HAP-1 (cell line): Measurements from ENCODE around the gene WNT16.

ENCODE experiments used
- DNase-seq, 2 experiments: peaks; one replicate each; pipeline ENCODE4 v3.0.0-alpha.2; 2016 to 2020; ENCODE audit warnings: low spot score in 2 of 2
- H3K27me3 ChIP-seq: fragments of 250-450 bp; sonication (Bioruptor Pico); 2 replicates; pipeline ENCODE4 v1.5.1; 2020; ENCODE audit warnings: low read depth, mild to moderate bottlenecking, moderate library complexity
- H3K36me3 ChIP-seq: fragments of 250-450 bp; sonication (Bioruptor Pico); replicated peaks from 2 replicates; pipeline ENCODE4 v1.5.1; 2020; ENCODE audit warnings: mild to moderate bottlenecking
- H3K4me1 ChIP-seq: fragments of 250-450 bp; sonication (Bioruptor Pico); 2 replicates; pipeline ENCODE4 v1.5.1; 2020; ENCODE audit warnings: mild to moderate bottlenecking
- H3K4me3 ChIP-seq: fragments of 250-450 bp; sonication (Bioruptor Pico); 2 replicates; pipeline ENCODE4 v1.5.1; 2020; ENCODE audit warnings: mild to moderate bottlenecking, moderate library complexity
- H3K9me3 ChIP-seq: fragments of 250-450 bp; sonication (Bioruptor Pico); 2 replicates; pipeline ENCODE4 v1.5.1; 2020; ENCODE audit warnings: mild to moderate bottlenecking, moderate library complexity
- in situ Hi-C: fragments of 300-500 bp; cut with MboI; formaldehyde crosslinking; loops from 3 replicates; pipeline ENCODE4 v1.14.3; 2020; ENCODE audit warnings: low sequenced_read_pairs, inconsistent platforms, mixed read lengths

Gene WNT16

DNA sequence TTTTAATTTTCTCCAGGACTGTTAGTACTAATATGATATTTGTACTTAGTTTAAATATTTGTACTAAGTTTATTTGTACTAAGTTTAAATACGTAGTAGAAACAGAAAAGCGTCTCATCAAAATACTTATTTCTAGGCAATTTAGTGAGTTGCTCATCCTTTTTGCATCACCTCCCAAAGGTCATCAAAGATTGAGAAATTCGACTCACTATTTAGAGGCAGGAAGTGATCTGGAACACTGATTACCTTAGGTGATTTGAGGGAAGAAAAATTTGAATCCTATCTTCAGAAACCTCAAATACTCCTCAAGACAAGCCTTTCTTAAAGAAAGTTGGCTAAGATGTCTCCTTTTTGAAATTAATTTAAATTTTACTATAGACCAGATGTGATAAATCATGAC, 14.5 kb downstream of the WNT16 start:
- Histone ChIP-seq H3K4me1 (no peaks in the 10 kb centered on the region), H3K36me3 (no peaks in the 10 kb centered on the region), H3K9me3 (no peaks in the 10 kb centered on the region), H3K27me3 (no peaks in the 10 kb centered on the region), H3K4me3 (no peak overlapping the region)
- no peak for DNase-seq
- in situ Hi-C loops = no loop called here

DNA sequence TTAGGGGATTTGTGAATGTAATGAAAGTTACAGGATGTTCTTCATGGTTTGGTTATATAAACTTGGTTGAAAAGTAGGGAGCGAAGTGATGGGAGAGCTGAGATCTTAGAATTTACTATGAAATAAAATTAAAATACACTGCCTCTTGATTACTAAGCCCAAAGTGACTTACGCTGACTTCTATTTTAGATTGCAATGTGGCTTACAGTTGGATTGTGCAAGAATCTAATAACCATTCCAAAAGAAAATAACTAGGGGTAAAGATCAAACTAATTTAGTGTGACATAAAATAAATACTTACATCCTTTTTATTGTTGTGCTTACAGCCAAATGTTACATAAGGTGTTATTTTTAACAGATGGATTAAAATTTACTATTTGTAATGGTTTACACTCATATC, 15.3 kb downstream of the WNT16 start:
- H3K36me3 ChIP-seq = no peaks in the 10 kb centered on the region
- H3K27me3 ChIP-seq = no peaks in the 10 kb centered on the region
- in situ Hi-C loops = no loop called here
- DNase-seq = no peak
- no peak overlapping the region for H3K4me3 ChIP-seq
- H3K4me1 ChIP-seq = no peaks in the 10 kb centered on the region
- H3K9me3 ChIP-seq = no peaks in the 10 kb centered on the region

DNA sequence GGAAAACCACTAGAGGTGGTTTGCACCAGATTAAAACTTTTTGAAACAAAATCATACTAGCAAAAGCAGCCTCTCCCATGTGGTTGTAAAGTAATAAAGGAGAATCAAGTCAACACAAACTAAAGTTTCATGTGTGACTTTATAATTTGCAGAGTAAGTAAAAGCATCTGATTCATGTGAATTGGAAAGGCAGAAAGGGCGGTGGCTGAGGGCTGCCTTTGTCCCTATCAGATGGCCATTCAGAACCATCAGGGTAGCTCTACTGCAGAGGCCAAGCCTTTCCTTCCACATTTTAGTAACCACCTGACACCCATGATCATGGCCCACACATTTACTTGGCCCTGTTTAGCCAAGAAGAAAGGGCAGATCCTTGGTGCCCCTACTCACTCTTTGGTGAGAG, 15.7 kb downstream of the WNT16 start:
- Histone ChIP-seq H3K4me3 (no peak overlapping the region), H3K36me3 (no peaks in the 10 kb centered on the region), H3K27me3 (no peaks in the 10 kb centered on the region), H3K9me3 (no peaks in the 10 kb centered on the region), H3K4me1 (no peaks in the 10 kb centered on the region)
- in situ Hi-C loops = no loop called here
- no peak for DNase-seq

DNA sequence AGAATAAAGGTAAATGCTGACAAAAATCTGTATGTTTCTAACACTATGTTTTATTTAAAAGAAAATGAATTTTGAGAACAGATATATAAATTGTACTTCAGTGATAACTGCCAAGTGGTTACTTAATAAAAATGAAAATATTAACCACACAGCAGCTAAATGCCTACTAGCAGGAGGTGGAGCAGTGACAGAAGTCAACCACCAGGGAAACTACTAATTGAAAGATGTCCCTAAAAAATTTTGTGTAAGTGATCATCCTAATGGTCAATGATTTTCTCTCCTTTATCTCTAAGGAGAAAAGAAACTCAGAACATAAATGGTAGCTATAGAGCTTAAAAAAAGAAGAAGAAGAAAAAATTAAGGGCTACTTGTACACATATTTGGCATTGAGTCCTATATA, 22.9 kb downstream of the WNT16 start:
- Histone ChIP-seq H3K9me3 (no peaks in the 10 kb centered on the region), H3K4me1 (no peaks in the 10 kb centered on the region), H3K4me3 (no peak overlapping the region), H3K36me3 (peaks cover 3% of the 10 kb centered on the region), H3K27me3 (no peaks in the 10 kb centered on the region)
- in situ Hi-C loops = loop anchor here (25.0 kb wide), 1 partner anchor 636 kb away; no protein-coding TSS in a partner anchor
- no peak for DNase-seq

DNA sequence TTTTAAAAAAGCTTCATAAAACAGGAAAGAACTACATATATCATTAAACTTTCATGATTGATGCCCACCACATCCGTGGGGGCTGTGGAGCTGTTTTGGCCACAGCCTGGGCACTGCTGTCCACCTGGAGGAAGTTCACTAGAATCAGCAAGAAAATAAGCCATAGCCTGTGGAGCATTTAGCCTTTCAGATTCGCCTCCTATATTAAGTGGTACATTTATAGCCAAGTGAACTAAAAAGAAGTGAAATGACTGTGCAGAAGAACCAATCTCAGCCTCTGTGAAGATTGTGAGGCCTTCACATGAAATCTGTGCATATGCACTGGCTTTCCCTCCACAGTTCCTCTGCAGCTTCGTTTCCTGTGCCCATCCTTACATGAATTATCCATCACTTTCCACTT, 23.5 kb downstream of the WNT16 start:
- Histone ChIP-seq H3K9me3 (no peaks in the 10 kb centered on the region), H3K27me3 (no peaks in the 10 kb centered on the region), H3K4me1 (no peaks in the 10 kb centered on the region), H3K4me3 (no peak overlapping the region), H3K36me3 (peaks cover 3% of the 10 kb centered on the region)
- no peak for DNase-seq
- in situ Hi-C loops = loop anchor here (25.0 kb wide), 1 partner anchor 635 kb away; no protein-coding TSS in a partner anchor

DNA sequence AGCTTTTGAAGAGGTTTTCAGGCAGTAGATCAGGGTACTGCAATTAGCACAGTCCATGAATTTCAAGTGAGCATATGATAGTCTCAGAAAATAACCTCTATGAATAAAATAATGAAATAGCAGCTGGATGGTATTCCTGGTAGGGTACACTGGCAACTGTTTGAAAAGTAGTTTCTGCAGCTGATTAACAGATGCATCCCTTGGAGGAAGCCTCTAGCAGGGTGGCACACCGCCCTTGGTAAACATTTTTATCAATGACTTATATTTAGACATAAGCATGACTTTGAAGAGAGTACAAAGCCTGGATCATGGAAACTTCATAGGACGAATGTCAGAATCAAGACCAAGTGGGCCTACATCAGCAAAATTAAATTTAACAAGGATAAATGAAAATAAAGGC, 26.8 kb downstream of the WNT16 start:
- Histone ChIP-seq H3K27me3 (no peaks in the 10 kb centered on the region), H3K4me3 (no peak overlapping the region), H3K36me3 (peaks cover 13% of the 10 kb centered on the region), H3K9me3 (no peaks in the 10 kb centered on the region), H3K4me1 (peaks cover 10% of the 10 kb centered on the region)
- in situ Hi-C loops = loop anchor here (25.0 kb wide), 1 partner anchor 632 kb away; no protein-coding TSS in a partner anchor
- no peak for DNase-seq

DNA sequence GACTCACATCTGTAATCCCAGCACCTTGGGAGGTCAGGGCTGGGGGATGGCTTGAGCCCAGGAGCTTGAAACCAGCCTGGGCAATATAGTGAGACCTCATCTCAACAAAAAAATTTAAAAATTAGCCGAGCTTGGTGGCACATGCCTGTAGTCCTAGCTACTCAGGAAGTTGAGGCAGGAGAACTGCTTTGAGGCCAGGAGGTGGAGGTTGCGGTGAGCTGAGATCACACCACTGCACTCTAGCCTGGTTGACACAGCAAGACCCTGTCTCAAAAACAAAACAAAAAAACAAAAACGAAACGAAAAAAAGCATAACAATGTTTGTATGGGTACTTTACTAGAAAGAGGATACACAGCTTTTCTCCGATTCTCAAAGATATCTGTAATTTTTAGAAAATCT, 31.8 kb downstream of the WNT16 start:
- DNase-seq = no peak
- no peaks in the 10 kb centered on the region for H3K9me3 ChIP-seq
- H3K36me3 ChIP-seq = peaks cover 17% of the 10 kb centered on the region
- in situ Hi-C loops = loop anchor here (10.0 to 25.0 kb wide), 2 partner anchors 194 to 627 kb away; no protein-coding TSS in a partner anchor
- no peaks in the 10 kb centered on the region for H3K27me3 ChIP-seq
- H3K4me3 ChIP-seq = no peak overlapping the region
- peaks cover 20% of the 10 kb centered on the region for H3K4me1 ChIP-seq

DNA sequence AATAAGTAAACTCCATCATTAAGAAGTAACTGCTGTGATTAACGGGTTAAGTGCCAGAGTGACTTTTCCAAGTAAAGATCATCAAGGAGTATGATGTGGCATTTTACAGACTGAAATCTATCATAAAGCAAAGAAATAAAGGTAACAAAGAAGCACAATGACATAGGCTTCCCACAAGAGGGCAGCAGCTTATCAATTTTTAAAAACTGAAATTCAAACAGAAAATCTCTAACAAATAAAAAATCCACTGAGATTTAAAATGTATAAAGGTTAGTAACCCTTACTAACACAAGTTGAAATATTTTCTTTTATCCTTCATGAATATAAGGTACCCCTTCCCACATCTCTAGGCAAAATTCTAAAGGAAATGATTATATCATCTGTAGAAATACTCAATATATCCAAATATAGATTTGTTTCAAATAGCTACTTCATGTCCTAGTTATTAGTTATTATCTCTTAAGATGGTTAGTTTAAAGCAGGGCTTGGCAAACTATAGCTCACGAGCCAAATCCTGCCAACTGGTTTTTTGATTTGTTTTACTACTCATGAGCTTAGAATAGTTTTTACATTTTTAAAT, 38.1 kb downstream of the WNT16 start:
- in situ Hi-C loops = loop anchor here (10.0 to 25.0 kb wide), 2 partner anchors 188 to 620 kb away; no protein-coding TSS in a partner anchor

DNA sequence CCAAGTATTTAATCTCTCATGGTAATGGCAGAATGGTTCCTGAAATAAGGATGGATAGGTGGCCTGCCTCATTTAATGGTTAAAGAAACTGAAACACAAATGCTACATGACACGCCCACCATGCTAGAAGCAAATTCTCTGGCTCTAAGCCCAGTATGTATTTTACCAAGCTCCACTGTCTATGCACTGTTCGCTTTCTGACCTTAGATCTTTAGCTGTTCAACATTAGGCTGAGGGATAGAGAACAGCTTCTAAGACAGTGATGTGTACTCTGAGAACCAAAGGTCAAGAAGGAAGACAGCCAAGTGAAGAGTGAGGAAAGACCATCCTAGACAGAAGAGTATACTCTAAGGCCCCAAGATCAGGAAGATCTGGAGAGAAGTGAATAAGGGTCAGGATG, 40.7 kb downstream of the WNT16 start:
- DNase-seq = no peak
- H3K27me3 ChIP-seq = no peaks in the 10 kb centered on the region
- H3K36me3 ChIP-seq = peaks cover 13% of the 10 kb centered on the region
- H3K4me1 ChIP-seq = peaks cover 6% of the 10 kb centered on the region
- no peak overlapping the region for H3K4me3 ChIP-seq
- H3K9me3 ChIP-seq = no peaks in the 10 kb centered on the region
- in situ Hi-C loops = loop anchor here (10.0 to 25.0 kb wide), 2 partner anchors 185 to 618 kb away; no protein-coding TSS in a partner anchor

More for the DNA sequence above, 38.1 kb downstream of the WNT16 start:
- H3K27me3 ChIP-seq = no peaks in the 10 kb centered on the region
- H3K9me3 ChIP-seq = no peaks in the 10 kb centered on the region
- H3K4me1 ChIP-seq = peaks cover 10% of the 10 kb centered on the region
- peaks cover 16% of the 10 kb centered on the region for H3K36me3 ChIP-seq
- peak; percentile 25 to 44 for DNase-seq
- no peak overlapping the region for H3K4me3 ChIP-seq

DNA sequence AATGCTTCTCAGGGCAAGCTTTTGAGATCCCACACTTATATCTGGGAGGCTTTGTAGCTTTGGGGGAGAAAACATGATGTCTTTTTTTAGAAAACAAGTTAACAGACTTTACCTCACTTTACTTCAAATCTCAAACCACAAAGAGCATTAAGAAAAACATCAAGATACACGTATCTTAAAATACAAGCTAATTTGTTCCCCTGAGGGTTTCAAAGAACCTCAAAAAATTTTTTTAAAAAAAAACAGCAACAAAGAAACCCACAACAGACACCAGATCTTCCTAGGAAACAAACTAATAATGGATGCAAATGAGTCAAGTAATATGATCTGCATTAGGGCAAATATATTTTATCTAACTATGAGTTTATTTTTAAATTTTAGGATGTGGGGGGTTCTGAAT, 42.6 kb downstream of the WNT16 start:
- H3K4me3 ChIP-seq = no peak overlapping the region
- H3K27me3 ChIP-seq = no peaks in the 10 kb centered on the region
- in situ Hi-C loops = loop anchor here (25.0 kb wide), 1 partner anchor 616 kb away; no protein-coding TSS in a partner anchor
- DNase-seq = no peak
- H3K9me3 ChIP-seq = no peaks in the 10 kb centered on the region
- H3K36me3 ChIP-seq = peaks cover 11% of the 10 kb centered on the region
- H3K4me1 ChIP-seq = no peaks in the 10 kb centered on the region

DNA sequence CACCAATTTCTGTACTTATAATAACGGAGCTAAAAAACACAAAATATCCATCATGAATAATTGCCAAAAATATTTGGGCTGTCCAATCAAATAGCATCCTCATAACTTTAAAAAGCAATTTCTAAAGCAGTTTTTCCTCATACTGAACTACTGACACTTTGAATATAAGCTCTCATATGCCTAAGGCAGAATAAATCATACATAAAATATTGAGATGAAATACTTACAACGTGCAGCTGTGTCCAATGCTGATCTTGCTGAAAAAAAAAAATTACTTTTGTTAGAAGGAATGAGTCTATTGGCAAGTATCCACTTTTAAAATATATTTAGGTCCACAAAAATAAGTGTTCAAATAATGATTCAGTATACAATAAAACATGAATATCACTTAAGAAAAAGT, 43.1 kb downstream of the WNT16 start:
- Histone ChIP-seq H3K4me3 (no peak overlapping the region), H3K4me1 (no peaks in the 10 kb centered on the region), H3K27me3 (no peaks in the 10 kb centered on the region), H3K36me3 (peaks cover 11% of the 10 kb centered on the region), H3K9me3 (no peaks in the 10 kb centered on the region)
- no peak for DNase-seq
- in situ Hi-C loops = loop anchor here (25.0 kb wide), 1 partner anchor 615 kb away; no protein-coding TSS in a partner anchor

DNA sequence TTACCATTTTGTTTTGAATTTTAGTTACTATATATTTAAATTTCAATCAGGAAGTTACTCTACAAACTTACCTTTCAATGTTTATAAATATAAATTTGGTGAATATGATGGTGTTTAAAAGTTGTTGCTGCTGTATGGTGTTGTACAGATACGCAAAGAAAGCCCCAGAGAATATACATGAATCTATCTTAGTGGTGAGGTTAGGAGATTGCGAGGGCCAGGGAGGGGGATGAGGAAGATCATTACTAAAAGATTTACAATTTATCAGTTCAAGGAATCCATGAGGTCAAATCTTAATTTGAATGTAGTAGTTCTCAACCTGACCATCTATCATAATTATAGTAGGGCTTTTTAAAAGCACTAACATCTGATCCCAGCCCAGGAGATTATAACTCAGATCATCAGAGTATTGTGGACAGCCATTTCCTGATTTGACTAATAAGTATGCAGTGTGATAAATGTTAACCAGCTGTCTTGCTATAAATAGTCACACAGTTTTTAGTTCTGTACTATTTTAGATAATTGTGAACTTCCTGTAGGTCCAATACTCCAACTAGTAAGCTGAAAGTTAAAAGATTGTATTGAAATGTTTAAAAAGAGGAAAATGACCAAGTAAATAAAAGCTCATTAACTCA, 43.7 kb downstream of the WNT16 start:
- no peak overlapping the region for H3K4me3 ChIP-seq
- no peaks in the 10 kb centered on the region for H3K9me3 ChIP-seq
- peaks cover 8% of the 10 kb centered on the region for H3K36me3 ChIP-seq
- no peak for DNase-seq
- in situ Hi-C loops = loop anchor here (25.0 kb wide), 1 partner anchor 615 kb away; no protein-coding TSS in a partner anchor
- no peaks in the 10 kb centered on the region for H3K4me1 ChIP-seq
- H3K27me3 ChIP-seq = no peaks in the 10 kb centered on the region

DNA sequence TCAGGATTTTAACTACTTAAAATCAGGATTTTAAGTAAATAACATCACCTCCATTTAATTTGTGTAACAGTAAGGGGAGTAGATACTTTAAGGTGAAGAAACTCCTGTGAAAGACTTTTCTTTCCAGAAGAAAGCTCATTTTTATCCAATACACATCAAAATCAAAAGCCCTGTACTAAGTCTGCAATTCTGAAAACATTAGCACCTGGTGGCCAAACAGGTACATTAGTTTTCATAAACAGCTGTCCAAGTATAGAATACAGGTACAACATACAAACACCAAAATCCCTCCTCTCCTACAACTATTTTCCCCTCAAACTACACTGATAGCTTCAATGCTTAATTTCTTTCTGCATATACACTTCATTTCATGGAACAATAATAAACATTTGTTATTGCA, 44.4 kb downstream of the WNT16 start:
- no peaks in the 10 kb centered on the region for H3K27me3 ChIP-seq
- H3K9me3 ChIP-seq = no peaks in the 10 kb centered on the region
- no peaks in the 10 kb centered on the region for H3K4me1 ChIP-seq
- in situ Hi-C loops = loop anchor here (25.0 kb wide), 1 partner anchor 614 kb away; no protein-coding TSS in a partner anchor
- H3K4me3 ChIP-seq = no peak overlapping the region
- DNase-seq = no peak
- peaks cover 8% of the 10 kb centered on the region for H3K36me3 ChIP-seq

DNA sequence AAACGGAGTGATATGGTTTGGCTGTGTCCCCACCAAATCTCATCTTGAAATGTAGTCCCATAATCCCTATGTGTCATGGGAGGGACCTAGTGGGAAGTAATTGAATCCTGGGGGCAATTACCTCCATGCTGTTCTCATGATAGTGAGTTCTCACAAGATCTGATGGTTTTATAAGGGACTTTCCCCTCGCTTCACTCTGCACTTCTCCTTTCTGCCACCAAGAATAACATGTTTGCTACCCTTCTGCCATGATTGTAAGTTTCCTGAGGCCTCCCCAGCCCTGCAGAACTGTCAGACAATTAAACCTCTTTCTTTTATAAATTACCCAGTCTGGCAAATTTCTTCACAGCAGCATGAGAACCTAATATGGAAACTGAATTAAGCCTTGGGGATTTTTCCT, 48.2 kb downstream of the WNT16 start:
- H3K4me3 ChIP-seq = no peak overlapping the region
- H3K36me3 ChIP-seq = peaks cover 4% of the 10 kb centered on the region; the same call in 1 of the 2 replicates
- no peaks in the 10 kb centered on the region for H3K4me1 ChIP-seq
- in situ Hi-C loops = no loop called here
- no peaks in the 10 kb centered on the region for H3K9me3 ChIP-seq
- H3K27me3 ChIP-seq = no peaks in the 10 kb centered on the region
- DNase-seq = no peak
